HG03432 (cell line): ENCODE measurements around the gene KCNJ8.
"Not testable (repeated sequence)": the region's sequence is repeated elsewhere in the genome, so short reads cannot be mapped to it uniquely, and the experiment has no call there.

Source experiments
- ATAC-seq: cut with Tn5 transposase; IDR thresholded peaks from one replicate; pipeline ENCODE4 v1.9.1; 2021; ENCODE audit warnings: mild to moderate bottlenecking, moderate library complexity; ENCODE audit not compliant: unreplicated experiment

The KCNJ8 gene

DNA sequence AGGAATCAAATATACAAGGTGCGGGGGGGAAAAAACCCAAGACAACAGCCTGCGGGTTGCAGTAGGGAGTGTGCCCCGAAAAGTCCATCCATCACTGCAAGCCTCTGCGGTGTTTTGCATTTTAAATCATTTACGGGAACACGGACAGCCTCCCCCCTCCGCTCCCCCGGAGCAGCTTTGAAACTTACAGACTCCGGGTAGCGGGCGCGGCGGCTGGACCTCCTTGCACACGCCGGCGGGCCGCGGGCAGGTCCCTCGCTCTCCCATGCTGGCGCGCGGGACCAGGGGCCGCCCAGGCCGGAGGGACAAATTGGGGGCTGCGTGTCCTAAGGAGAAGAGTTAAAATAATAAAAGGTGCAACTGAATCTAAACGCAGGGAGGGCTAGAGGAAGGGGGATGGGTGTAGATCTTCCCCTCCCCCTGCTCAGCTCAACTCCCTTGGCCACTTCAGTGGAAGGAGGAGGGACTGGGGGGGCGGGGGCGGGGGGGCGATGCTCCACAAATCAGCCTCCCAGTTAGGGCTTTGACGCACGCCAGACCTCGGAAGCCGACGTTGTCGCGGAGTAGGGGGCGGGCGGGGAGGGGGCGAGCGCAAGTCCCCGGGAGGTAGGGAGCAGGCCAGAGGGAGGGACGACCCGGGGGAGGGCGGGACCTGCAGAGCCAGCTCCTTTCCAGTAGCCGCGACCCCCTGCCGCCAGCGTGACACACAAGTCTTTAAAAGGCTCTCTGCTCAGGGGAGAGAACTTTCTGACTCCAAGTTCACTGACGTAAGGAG, at the start of gene KCNJ8:
TSS of gene KCNJ8 (minus strand) at position 349 of the 775 bp plus-strand sequence. CDS start 1,090 bp downstream, outside the sequence.
- ATAC-seq, result no peak

DNA sequence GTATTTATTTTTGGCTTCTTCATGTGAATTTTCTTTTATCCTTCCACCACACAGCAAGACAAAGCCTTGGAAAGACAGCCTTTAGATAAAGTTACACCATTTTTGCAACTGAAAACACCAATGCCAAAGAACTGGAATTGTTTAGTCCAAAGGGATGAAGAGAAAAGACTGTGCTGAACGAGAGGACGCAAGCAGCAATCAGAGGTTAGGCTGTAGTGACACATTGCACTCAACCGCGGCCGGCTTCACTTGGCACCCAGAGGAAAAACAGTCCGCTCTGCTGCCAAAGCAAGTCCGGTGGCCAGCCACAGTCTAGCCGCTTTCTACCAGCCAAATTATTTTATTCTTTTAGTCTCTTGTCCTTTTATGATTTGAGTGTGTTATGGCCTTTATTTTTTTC, 49.1 kb upstream of the KCNJ8 start:
- no peak for ATAC-seq

DNA sequence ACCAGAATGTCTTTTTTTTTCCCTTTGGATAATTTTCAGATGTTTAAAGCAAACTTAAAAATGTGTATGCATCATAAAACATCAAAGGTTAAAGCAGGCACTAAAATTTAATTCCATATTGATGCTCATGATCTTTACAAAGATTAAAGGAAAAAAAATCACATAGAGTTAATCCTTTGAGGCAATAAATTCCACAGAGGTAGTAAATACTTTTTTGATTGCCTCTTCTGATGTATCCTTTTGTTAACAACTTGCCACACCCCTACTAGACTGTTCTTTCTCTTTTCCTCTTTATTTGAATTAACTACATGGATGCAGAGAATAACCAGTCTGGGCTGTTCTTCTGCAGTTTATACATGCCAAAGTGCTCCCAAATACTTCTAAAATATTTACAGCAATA, 45.2 kb upstream of the KCNJ8 start:
- no peak for ATAC-seq

DNA sequence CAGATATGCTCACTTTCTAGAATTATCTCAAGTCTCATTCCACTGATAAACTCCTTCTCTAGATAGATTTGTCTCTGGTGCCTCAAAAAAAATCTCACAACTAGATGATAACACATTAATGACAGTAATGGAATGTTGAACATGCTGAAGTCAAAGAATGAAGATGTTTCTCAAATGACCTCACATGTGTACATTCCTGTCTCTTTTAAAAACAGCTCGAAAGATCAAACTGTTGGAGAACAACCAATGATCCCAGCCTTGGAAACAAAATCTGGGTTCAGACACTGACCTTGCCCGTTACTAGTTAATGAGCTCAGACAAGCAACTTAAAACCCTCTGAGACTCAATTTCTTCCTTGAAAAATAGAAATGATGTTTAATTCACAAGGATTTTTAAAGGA, 44.7 kb upstream of the KCNJ8 start:
- ATAC-seq, result no peak

DNA sequence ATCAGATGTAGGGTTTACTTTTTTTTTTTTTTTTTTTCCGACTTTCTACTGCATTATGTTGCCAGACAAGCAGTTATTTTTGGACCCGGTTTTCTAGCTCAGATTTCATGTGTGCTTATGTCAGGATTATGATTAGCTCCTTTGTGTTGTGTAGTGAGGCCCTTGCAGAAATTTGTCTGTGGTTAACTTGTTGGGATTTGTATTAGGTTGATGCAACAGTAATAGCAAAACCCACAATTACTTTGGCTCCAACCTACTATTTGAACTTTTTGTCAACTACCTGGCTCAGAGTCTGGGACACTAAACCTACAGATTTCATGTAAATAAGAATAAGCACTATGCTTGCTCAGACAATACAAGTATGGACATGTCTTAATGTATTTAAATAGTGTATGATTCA, 44.1 kb upstream of the KCNJ8 start:
- no peak for ATAC-seq

DNA sequence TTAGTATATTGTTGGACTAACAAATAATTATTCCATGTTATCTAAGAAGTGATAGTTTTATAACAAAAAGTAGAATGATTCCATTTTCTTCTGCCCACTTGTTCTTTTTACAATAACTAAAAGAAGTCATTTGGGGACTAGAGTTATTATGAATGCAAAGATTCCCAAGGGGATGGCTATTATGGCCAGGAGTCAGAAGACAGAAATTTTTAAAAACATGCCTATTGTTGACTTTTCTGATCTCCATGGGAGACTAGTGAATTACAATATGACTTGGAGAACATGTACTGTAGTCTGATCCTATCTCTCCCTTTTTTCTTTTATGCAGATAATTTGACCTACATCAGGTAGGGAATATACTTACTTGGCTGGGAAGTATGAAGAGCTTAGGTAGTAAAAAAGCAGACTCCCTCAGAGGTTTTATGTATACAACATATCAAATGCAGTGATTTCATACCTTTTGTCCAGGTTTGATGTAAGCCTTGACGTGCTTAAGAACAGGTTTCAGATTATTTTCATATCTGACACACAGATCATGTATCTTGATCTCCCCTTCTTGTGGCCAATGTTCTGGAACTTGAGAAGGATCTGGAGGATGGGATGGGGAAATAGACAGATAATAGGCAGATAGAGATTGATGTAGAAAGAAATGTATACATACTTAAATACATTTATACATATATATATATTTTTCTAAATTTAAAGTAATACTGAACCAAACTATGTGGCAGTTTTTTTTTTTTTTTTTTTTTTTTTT, 41.0 kb upstream of the KCNJ8 start:
- ATAC-seq, result no peak

DNA sequence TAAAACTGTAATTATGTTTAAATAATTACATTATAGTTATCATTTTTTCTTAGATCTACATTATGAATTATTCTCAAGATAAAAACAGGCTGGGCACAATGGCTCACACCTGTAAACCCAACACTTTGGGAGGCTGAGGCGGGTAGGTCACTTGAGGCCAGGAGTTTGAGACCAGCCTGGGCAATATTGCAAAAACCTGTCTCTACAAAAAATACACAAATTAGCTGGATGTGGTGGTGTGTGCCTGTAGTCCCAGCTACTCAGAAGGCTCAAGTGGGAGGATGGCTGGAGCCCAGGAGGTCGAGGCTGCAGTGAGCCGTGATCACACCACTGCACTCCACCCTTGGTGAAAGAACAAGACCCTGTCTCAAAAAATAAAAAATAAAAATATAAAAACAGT, 40.3 kb upstream of the KCNJ8 start:
- ATAC-seq, result no peak

DNA sequence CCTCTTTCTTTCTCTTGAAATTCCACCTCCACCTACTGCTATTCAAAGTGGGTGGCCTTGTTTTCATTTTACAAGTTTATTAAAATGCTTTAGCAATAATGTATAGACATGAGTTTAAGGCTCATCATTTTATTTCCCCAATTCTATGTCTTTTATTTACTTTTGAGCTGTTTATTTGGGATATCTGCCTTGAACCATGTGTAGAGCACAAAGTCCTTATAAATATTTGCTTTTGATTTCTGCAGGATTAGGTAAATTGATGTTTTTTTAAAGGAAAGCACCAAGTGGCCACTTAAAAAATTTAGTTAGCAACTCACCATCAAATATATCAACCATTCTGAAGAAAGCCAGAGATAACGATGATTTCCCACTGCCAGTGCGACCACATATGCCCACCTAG, 39.8 kb upstream of the KCNJ8 start:
- ATAC-seq, result no peak

DNA sequence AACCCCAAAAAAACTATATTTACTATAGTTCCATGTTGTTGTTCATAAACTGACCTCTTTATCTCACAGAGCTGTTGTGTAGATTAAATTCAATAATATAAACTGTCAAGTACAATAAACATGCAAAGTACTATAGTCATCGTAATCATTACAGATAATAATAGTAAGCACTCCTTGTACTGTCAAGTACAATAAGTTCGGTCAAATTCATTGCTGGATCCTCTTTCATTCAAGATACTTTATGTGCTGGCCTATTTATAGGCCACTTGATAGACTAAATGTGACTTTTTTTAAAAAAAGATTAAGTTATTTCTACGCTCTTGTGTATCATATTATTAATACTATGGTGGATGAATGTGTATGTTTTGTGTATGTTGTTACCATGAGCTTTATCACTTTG, 39.2 kb upstream of the KCNJ8 start:
- ATAC-seq, result no peak

DNA sequence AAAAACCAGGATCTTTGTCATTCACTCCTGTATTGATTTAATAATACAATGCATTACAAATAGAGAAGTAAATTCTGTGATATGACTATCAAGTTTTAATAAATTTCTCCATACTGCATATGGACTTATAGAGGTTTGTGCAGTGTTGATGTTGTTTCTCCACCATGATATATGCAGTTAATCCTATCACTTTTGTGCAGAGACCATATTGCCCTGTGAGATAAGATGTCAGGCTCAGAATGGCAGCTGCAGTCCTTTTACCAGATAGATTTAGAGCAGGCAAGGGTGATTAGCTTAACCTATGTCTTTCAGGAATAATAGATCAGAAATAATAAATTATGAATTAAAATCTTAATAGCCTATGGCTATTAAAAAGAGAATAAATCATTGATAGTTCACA, 38.6 kb upstream of the KCNJ8 start:
- ATAC-seq, result no peak

DNA sequence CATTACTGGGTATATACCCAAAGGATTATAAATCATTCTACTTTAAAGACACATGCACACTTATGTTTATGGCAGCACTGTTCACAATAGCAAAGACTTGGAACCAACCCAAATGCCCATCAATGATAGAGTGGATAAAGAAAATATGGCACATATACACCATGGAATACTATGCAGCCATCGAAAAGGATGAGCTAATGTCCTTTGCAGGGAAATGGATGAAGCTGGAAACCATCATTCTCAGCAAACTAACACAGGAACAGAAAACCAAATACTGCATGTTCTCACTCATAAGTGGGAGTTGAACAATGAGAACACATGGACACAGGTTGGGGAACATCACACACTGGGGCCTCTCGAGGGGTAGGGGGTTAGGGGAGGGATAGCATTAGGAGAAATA, 37.8 kb upstream of the KCNJ8 start:
- ATAC-seq, result not testable (repeated sequence)

DNA sequence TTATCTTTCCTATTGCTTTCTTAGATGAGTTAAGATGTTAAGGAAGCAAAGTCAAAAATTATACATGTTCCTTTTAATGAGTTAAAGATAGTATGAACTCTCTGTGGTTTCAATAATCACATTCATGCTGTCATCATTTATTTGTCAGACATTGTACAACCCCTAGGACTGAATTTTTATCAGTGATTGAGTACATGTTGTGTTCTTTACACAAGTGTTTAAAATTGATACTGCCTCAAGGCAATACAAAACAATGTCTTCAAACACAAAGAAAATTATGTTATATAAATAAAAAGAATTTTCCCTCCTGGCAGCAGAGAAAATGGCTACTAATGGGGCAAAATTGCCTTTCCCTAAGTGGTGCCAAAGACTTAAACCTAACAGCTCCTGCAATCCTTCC, 34.6 kb upstream of the KCNJ8 start:
- ATAC-seq, result no peak

DNA sequence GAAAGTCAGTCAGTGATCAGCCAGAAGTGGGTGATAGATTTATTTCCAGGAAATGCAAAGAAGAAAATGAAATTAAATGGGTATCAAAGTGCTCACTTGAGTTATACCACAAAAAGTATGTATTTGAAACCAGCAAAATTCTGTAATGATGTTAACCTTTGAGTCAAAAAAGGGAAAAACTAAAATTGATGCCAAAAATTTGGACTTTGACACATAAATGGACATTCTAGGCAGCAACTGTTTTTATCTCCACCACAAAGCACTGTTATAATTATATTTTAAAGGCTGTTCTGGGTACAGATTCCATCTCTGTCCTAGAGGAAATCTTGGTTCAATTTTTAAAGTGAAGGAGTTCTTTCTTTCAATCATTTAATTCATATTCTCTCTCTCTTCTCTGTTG, 31.7 kb upstream of the KCNJ8 start:
- no peak for ATAC-seq

DNA sequence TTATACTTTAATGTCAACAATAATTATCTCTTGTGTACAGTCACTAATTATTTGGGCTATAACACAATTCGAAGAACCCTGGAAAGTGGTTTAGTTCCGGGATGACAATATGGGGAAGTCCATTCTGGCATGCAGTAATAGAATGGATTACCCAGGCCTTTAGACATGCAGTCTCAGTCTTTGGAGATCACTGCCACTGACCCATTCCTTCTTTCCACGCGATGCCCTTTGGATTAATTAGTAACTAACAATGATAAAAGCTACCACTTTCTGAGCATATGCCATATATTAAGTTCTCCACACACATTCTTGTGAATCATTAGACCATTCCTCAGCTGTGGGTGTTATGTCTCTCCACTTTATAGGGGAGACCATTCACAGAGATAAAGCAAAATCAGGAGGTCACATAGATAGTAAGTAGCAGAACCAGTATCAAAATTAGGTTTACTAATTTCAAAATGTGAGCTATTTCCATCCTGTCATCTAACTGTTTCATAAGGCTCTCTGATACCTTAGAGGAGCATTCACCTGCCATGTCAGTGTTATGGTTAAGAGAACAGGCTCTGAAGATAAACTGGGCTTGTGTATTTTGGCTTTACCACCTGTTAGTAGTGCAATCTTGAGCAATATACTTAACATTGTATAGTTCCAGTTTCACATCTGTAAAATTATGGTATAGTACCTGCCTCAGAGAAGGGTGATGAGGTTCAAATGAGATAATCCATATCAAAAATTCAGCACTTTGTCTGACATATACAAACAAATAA, 27.2 kb upstream of the KCNJ8 start:
- ATAC-seq, result no peak

DNA sequence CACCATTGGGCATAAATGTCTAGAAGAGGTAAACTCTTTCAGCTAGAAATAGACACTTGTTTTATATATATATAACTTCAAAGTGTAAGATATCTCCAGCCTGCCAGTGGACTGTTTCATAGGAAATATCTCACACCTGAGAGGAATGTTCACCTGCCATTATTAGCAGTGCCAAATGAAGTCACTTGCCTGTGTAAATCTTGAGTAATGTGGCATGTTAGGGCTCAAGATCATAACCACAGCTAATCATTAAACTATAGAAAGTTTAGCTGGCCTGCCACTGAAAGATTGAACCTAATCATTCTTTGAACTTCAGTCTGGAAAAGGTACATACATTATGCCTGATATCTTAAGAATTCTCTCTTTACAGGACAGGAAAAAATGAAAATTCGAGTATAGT, 25.5 kb upstream of the KCNJ8 start:
- no peak for ATAC-seq

DNA sequence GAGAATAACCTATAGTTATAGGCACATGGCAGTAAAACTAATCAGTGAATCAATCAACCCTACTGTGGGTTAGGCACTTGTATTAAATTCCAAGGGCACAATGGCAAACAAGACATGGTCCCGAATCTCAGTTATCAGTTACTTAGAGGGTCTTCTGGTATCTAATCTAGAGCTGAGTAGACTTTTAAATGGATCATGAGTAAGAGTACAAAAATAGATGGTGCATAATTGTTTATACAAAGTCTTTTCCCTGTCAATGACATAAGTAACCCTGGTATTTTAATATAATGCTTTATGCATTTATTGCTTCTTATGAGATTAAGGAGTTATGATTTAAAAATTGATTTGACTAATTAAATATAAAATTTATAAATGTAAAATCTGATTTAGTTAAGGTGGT, 23.0 kb upstream of the KCNJ8 start:
- no peak for ATAC-seq

DNA sequence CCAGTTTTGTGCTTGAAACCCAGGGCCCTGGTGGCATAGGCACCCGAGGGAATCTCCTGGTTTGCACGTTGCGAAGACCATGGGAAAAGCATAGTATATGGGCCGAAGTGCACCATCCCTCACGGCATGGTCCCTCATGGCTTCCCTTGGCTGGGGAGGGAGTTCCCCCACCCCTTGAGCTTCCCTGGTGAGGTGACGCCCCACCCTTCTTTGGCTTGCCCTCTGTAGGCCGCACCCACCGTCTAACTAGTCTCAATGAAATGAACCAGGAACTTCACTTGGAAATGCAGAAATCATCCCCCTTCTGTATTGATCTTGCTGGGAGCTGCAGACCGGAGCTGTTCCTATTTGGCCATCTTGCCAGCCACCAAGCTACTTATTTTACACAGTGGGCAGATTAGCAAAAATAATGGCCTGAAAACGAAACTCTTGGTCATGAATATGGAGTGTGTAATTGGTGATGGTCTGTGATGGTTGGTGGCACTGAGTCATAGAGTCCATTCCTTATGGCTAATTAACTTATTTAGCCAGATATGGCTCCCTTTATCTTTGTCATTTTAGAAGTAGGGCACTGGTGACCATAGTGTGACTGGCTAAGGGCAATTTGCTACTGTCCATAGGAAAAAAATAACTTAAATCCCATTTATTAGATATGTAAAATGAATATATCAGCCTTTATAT, 21.3 kb upstream of the KCNJ8 start:
- ATAC-seq, result no peak

DNA sequence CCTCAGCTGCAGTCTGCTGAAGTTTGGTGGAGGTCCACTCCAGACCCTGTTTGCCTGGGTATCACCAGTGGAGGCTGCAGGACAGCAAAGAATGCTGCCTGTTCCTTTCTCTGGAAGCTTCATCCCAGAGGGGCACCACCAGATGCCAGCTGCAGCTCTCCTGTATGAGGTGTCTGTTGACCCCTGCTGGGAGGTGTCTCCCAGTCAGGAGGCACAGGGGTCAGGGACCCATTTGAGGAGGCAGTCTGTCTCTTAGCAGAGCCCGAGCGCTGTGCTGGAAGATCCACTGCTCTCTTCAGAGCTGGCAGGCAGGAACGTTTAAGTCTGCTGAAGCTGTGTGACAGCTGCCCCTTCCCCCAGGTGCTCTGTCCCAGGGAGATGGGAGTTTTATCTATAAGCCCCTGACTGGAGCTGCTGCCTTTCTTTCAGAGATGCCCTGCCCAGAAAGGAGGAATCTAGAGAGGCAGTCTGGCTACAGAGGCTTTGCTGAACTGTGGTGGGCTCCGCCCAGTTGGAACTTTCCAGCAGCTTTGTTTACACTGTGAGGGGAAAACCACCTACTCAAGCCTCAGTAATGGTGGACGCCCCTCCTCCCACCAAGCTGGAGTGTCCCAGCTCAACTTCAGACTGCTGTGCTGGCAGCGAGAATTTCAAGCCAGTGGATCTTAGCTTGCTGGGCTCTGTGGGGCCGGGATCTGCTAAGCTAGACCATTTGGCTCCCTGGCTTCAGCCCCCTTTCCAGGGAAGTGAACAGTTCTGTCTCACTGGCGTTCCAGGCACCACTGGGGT, 20.5 kb upstream of the KCNJ8 start:
- ATAC-seq, result not testable (repeated sequence)

DNA sequence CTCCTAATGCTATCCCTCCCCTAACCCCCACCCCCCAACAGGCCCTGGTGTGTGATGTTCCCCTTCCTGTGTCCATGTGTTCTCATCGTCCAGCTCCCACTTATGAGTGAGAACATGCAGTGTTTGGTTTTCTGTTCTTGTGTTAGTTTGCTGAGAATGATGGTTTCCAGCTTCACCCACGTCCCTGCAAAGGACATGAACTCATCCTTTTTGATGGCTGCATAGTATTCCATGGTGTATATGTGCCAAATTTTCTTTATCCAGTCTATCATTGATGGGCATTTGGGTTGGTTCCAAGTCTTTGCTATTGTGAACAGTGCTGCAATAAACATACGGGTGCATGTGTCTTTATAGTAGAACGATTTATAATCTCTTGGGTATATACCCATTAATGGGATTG, 15.2 kb upstream of the KCNJ8 start:
- not testable (repeated sequence) for ATAC-seq
